Caco-2 (cell line): ENCODE measurements around the gene RPP14. TPM values are rescaled to one million over a fixed set of nuclear protein-coding genes. Genes with fewer than 3 reads are reported as not detected.

Source experiments
- BruUV-seq: library from RNA; stranded (reverse); fragments of 400-500 nt; replicated peaks from 2 replicates; lab custom pipeline; 2021; lab: Mats Ljungman, UMichigan
- CTCF ChIA-PET: fragments of 300-600 bp; sonication (Branson Sonifier 250); formaldehyde crosslinking; loops from one replicate; lab custom pipeline; 2022; ENCODE audit warnings: antibody characterized with exemption; lab: Charles Lee
- POLR2A ChIA-PET: fragments of 300-600 bp; sonication (Branson Sonifier 250); formaldehyde crosslinking; loops from one replicate; lab custom pipeline; 2022; ENCODE audit warnings: antibody characterized with exemption; lab: Charles Lee
- DNase-seq, 2 experiments: peaks; one replicate each; pipeline versions ENCODE4 v3.0.0 to v3.0.0-alpha.2; 2020 to 2022
- H3K27me3 ChIP-seq: replicated peaks from 2 replicates; pipeline ENCODE4 v1.6.0; 2011; ENCODE audit warnings: low read length; ENCODE audit not compliant: control insufficient read depth, insufficient read depth
- H3K36me3 ChIP-seq: 2 replicates; pipeline ENCODE4 v1.5.1; 2011; ENCODE audit warnings: low read length; ENCODE audit not compliant: control insufficient read depth, insufficient read depth
- H3K4me1 ChIP-seq: fragments of 250-450 bp; sonication (Bioruptor Pico); 2 replicates; pipeline ENCODE4 v1.5.1; 2020; ENCODE audit warnings: mild to moderate bottlenecking
- H3K4me3 ChIP-seq: 2 replicates; pipeline ENCODE4 v1.5.1; 2011; ENCODE audit warnings: low read depth, mild to moderate bottlenecking, control low read depth, low read length
- H3K9me3 ChIP-seq: fragments of 250-450 bp; sonication (Bioruptor Pico); 2 replicates; pipeline ENCODE4 v1.5.1; 2020; ENCODE audit warnings: mild to moderate bottlenecking, moderate library complexity
- H3K27ac Mint-ChIP-seq: one replicate; pipeline ENCODE4 v1.8.0; 2022; ENCODE audit warnings: mixed read lengths; ENCODE audit not compliant: unreplicated experiment
- H3K27me3 Mint-ChIP-seq: one replicate; pipeline ENCODE4 v1.8.0; 2022; ENCODE audit warnings: mixed read lengths; ENCODE audit not compliant: insufficient read depth, unreplicated experiment
- H3K36me3 Mint-ChIP-seq: one replicate; pipeline ENCODE4 v1.8.0; 2022; ENCODE audit warnings: mild to moderate bottlenecking, mixed read lengths; ENCODE audit not compliant: insufficient read depth, unreplicated experiment
- H3K4me1 Mint-ChIP-seq: one replicate; pipeline ENCODE4 v1.8.0; 2022; ENCODE audit warnings: low read depth, mixed read lengths; ENCODE audit not compliant: unreplicated experiment
- H3K4me3 Mint-ChIP-seq: one replicate; pipeline ENCODE4 v1.8.0; 2022; ENCODE audit warnings: mild to moderate bottlenecking, moderate library complexity, mixed read lengths; ENCODE audit not compliant: unreplicated experiment
- H3K9me3 Mint-ChIP-seq: one replicate; pipeline ENCODE4 v1.8.0; 2022; ENCODE audit warnings: mixed read lengths; ENCODE audit not compliant: unreplicated experiment
- intact Hi-C: fragments of 100-400 bp; cut with micrococcal nuclease; formaldehyde crosslinking; loops from one replicate; pipeline ENCODE4 v1.10.0; 2022; ENCODE audit not compliant: unreplicated experiment
- total RNA-seq: library from RNA; stranded (reverse); gene quantifications from 2 replicates; pipeline ENCODE4 v1.2.3, GENCODE V29; 2022
- TF ChIP-seq, protein P1 (sequence below), 2 experiments: fragments of 200-600 bp in 1 of 2; IDR thresholded peaks; 1 replicate in 1 of 2; 2 replicates in 1 of 2; pipeline versions ENCODE4 v1.5.1 to v1.8.0; 2011 to 2022; ENCODE audit warnings: antibody characterized with exemption in 1 of 2, control low read depth in 1 of 2, inconsistent platforms in 1 of 2, low read depth in 1 of 2, low read length in 1 of 2, mild to moderate bottlenecking in 1 of 2, moderate library complexity in 1 of 2; ENCODE audit not compliant: insufficient read depth in 1 of 2, severe bottlenecking in 1 of 2, unreplicated experiment in 1 of 2

Gene RPP14
- total RNA-seq, 1 experiment from 2014 or later = 24.7 TPM

DNA sequence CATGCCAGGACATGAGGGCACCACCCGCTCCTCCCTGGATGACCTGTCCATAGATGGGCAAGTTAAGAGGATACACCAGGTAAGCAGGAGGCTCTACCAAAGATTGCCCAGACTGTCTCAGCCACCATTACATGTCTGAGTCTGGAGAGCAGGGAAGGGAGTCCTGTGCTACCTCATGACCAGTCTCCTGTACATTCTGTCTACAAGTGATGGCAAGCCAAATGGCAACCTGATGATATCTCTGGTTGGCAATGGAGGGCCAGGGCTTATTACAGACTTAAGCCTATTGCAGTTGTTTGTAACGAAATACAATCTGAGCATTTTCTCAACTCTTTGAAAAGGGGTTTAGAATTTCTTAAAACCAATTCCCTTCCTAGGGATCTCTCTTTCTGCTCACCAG is 36.7 kb upstream of the RPP14 start:
- TF ChIP-seq, protein P1, sequence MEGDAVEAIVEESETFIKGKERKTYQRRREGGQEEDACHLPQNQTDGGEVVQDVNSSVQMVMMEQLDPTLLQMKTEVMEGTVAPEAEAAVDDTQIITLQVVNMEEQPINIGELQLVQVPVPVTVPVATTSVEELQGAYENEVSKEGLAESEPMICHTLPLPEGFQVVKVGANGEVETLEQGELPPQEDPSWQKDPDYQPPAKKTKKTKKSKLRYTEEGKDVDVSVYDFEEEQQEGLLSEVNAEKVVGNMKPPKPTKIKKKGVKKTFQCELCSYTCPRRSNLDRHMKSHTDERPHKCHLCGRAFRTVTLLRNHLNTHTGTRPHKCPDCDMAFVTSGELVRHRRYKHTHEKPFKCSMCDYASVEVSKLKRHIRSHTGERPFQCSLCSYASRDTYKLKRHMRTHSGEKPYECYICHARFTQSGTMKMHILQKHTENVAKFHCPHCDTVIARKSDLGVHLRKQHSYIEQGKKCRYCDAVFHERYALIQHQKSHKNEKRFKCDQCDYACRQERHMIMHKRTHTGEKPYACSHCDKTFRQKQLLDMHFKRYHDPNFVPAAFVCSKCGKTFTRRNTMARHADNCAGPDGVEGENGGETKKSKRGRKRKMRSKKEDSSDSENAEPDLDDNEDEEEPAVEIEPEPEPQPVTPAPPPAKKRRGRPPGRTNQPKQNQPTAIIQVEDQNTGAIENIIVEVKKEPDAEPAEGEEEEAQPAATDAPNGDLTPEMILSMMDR (IDR thresholded peaks at IDR 0.05; ENCODE audit: insufficient read depth in 1 of 2, low read depth in 1 of 2, low read length in 1 of 2, severe bottlenecking in 1 of 2, unreplicated experiment in 1 of 2) = no peak
- H3K27me3 Mint-ChIP-seq = no peaks in the 10 kb centered on the region
- H3K4me3 ChIP-seq = no peak overlapping the region
- POLR2A ChIA-PET = no interaction called here
- DNase-seq = no peak
- H3K27me3 ChIP-seq = no peaks in the 10 kb centered on the region
- no TSS peak for BruUV-seq
- H3K36me3 ChIP-seq = peaks cover 1% of the 10 kb centered on the region; the same call in 1 of the 2 replicates
- H3K9me3 Mint-ChIP-seq = no peaks in the 10 kb centered on the region
- no peak overlapping the region for H3K4me3 Mint-ChIP-seq
- H3K36me3 Mint-ChIP-seq = no peaks in the 10 kb centered on the region
- H3K4me1 Mint-ChIP-seq = no peaks in the 10 kb centered on the region
- no peaks in the 10 kb centered on the region for H3K4me1 ChIP-seq
- H3K27ac Mint-ChIP-seq = no peak overlapping the region
- no peaks in the 10 kb centered on the region for H3K9me3 ChIP-seq
- CTCF ChIA-PET = no interaction called here
- intact Hi-C loops = no loop called here

DNA sequence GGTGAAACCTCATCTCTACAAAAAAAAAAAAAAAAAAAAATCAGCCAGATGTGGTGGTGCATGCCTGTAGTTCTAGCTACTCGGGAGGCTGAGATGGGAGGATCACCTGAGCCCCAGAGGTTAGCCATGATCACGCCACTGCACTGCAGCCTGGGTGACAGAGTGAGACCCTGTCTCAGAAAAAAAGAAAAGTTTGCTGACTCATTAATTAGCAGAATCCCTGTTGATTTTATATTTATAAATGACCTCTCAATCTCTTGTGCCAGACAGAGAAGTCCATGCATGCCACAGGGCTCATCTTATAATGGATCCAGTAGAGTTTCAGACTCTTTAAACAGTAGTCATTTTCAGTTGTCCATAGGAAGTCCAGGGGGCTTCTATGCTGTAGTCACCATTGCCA is 35.6 kb upstream of the RPP14 start:
- no peak overlapping the region for H3K4me3 ChIP-seq
- no peak for DNase-seq
- no peaks in the 10 kb centered on the region for H3K9me3 ChIP-seq
- Mint-ChIP-seq H3K4me3 (no peak overlapping the region), H3K36me3 (peaks cover 7% of the 10 kb centered on the region), H3K9me3 (no peaks in the 10 kb centered on the region), H3K27me3 (no peaks in the 10 kb centered on the region), H3K4me1 (no peaks in the 10 kb centered on the region), H3K27ac (no peak overlapping the region)
- ChIA-PET CTCF (interaction anchor here (0.6 kb wide), 1 partner anchor 29 kb away, joined by 4 read pairs; no protein-coding TSS in a partner anchor), POLR2A (interaction anchor here (0.8 kb wide), 1 partner anchor 21 kb away, joined by 9 read pairs; no protein-coding TSS in a partner anchor)
- peaks cover 3% of the 10 kb centered on the region for H3K36me3 ChIP-seq
- no TSS peak for BruUV-seq
- H3K27me3 ChIP-seq = no peaks in the 10 kb centered on the region
- intact Hi-C loops = no loop called here
- no peaks in the 10 kb centered on the region for H3K4me1 ChIP-seq
- TF ChIP-seq, protein P1 (IDR thresholded peaks at IDR 0.05; ENCODE audit: insufficient read depth in 1 of 2, low read depth in 1 of 2, low read length in 1 of 2, severe bottlenecking in 1 of 2, unreplicated experiment in 1 of 2) = no peak

DNA sequence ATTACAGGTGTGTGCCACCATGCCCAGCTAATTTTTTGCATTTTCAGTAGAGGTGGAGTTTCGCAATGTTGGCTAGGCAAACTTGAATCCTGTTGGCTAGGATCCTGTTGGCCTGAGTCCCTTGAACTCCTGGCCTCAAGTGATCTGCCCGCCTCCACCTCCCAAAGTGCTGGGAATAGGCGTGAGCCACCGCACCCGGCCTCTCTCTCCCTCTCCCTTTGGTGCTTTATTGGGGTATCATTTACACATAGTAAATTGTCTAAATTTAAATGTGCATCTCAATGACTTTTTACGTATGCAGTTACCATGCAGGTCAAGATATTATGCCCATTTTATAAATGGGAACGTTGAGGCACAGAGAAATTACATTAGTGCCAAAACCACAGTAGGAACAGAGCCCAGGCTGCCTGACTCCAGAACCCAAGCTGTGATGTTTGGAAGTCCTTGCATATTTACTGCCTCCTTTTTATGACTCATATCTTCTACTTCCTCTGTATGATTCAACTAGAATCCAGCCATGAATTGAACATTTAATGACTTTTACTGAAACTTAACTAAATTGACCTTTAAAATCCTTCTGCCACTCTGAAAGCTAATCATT is 34.0 kb upstream of the RPP14 start:
- Mint-ChIP-seq H3K27me3 (no peaks in the 10 kb centered on the region), H3K27ac (no peak overlapping the region), H3K9me3 (no peaks in the 10 kb centered on the region), H3K4me1 (no peaks in the 10 kb centered on the region), H3K36me3 (peaks cover 7% of the 10 kb centered on the region), H3K4me3 (no peak overlapping the region)
- no peak overlapping the region for H3K4me3 ChIP-seq
- ChIA-PET CTCF (no interaction called here), POLR2A (no interaction called here)
- intact Hi-C loops = no loop called here
- DNase-seq = no peak
- no peaks in the 10 kb centered on the region for H3K9me3 ChIP-seq
- no peaks in the 10 kb centered on the region for H3K27me3 ChIP-seq
- peaks cover 2% of the 10 kb centered on the region for H3K36me3 ChIP-seq
- TF ChIP-seq, protein P1 (IDR thresholded peaks at IDR 0.05; ENCODE audit: insufficient read depth in 1 of 2, low read depth in 1 of 2, low read length in 1 of 2, severe bottlenecking in 1 of 2, unreplicated experiment in 1 of 2) = no peak
- no TSS peak for BruUV-seq
- no peaks in the 10 kb centered on the region for H3K4me1 ChIP-seq
